Right lobe of liver (tissue), 6 donors: Measurements from ENCODE around the gene MAPK12. TPM values are rescaled to one million over a fixed set of nuclear protein-coding genes. Genes with fewer than 3 reads are reported as not detected.
A peak's percentile ranks its signal among the peaks of the same experiment; 100 is the strongest.

Experiments used
- ATAC-seq, 4 donors: fragments of 200-7000 bp; cut with Tn5 transposase; one replicate each; pipeline ENCODE4 v1.9.1; 2020; ENCODE audit warnings: mild to moderate bottlenecking in 4 of 4, moderate library complexity in 4 of 4
- DNase-seq, 3 donors: peaks; one replicate each; pipeline ENCODE4 v3.0.0-alpha.2; 2020
- H3K27ac ChIP-seq, 3 donors: fragments of 200-600 bp; one replicate each; pipeline ENCODE4 v1.8.0; 2022
- H3K27me3 ChIP-seq, 2 donors: fragments of 200-600 bp; one replicate each; pipeline ENCODE4 v1.8.0; 2022
- H3K36me3 ChIP-seq, 4 donors: fragments of 200-600 bp; sonication (generic) in 1 of 4; one replicate each; pipeline versions ENCODE4 v1.5.1 to v1.8.0; 2017 to 2022; ENCODE audit warnings: control low read depth in 1 of 4
- H3K4me1 ChIP-seq, 4 donors: fragments of 200-600 bp; sonication (generic) in 1 of 4; one replicate each; pipeline versions ENCODE4 v1.5.1 to v1.8.0; 2017 to 2022; ENCODE audit warnings: control low read depth in 1 of 4
- H3K4me3 ChIP-seq, 3 donors: fragments of 200-600 bp; one replicate each; pipeline ENCODE4 v1.8.0; 2022
- H3K9me3 ChIP-seq, 4 donors: fragments of 200-600 bp; sonication (generic) in 1 of 4; one replicate each; pipeline versions ENCODE4 v1.5.1 to v1.8.0; 2017 to 2022; ENCODE audit warnings: control low read depth in 1 of 4
- POLR2A ChIP-seq: fragments of 450-650 bp; IDR thresholded peaks from one replicate; pipeline ENCODE4 v1.6.1; 2017; ENCODE audit warnings: antibody characterized with exemption, mild to moderate bottlenecking
- WGBS: methylation state at CpG from one replicate; pipeline ENCODE4 v1.1.6; 2018; ENCODE audit warnings: low coverage, low lambda C conversion rate; ENCODE audit not compliant: insufficient coverage; ENCODE audit errors: missing lambda C conversion rate; 5-methylcytosine and 5-hydroxymethylcytosine counted together
- intact Hi-C, 2 donors: fragments of 100-400 bp; cut with DNase I; formaldehyde crosslinking; loops; one replicate each; pipeline versions ENCODE4 v1.11.2 to v1.14.1; 2022
- total RNA-seq, 6 experiments: library from RNA; depleted of rRNA in 2 of 6; stranded (reverse); fragments of >200 nt in 2 of 6; fragmentation: NEBNext Ultra II Directional in 3 of 6; extraction: Animal tissue kit (Norgen Biotek cat#: 25700) in 3 of 6; gene quantifications; one replicate each; pipeline versions ENCODE4 v1.1.0 to v1.2.4, GENCODE V29; 2016 to 2023
- TF ChIP-seq, protein P1 (sequence below), 4 donors: fragments of 200-600 bp in 3 of 4; fragments of 450-650 bp in 1 of 4; IDR thresholded peaks; one replicate each; pipeline versions ENCODE4 v1.5.1 to v1.8.0; 2016 to 2022; ENCODE audit warnings: antibody characterized with exemption in 4 of 4, mild to moderate bottlenecking in 2 of 4
- donor health status: DM: no; HTN: yes; CAD: no.
- donor health status: DM: no; HTN: no; CAD: no.
- donor health status: DM: no; HTN: no; CAD: no.
- donor health status: DM: no; HTN: yes; CAD: no.
- donor health status: DM: no; HTN: yes; CAD: no.

Gene MAPK12
- total RNA-seq, 6 experiments from 2014 or later: 2.1 to 7.6 (median 3.6) TPM

DNA sequence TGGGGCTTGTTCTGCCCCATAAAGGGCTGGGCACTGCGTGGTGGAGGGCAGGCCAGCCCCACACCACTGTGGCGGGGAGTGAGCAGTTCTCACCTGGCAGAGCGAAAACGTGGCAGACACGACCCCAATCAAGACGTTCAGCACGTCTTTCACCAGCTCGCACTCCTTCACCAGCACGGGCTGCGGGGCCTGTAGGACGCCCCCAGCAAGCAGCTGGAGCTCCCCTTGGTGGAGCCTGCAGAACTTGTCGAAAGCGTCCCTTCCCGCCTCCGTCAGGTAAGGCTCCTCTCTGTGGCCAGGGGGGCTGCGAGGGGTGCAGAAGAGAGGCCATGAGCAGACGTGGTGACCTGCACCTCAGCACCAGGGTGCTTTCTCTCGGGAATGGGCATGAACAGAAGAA is 28.3 kb downstream of the MAPK12 start:
- H3K36me3 ChIP-seq: peaks cover 0 to 18% (median 3%) of the 10 kb centered on the region in 4 donors
- peak in 1 of 3 donors; percentile 11 for DNase-seq
- WGBS: 87% methylated on average over 3 of the region's 18 CpGs

DNA sequence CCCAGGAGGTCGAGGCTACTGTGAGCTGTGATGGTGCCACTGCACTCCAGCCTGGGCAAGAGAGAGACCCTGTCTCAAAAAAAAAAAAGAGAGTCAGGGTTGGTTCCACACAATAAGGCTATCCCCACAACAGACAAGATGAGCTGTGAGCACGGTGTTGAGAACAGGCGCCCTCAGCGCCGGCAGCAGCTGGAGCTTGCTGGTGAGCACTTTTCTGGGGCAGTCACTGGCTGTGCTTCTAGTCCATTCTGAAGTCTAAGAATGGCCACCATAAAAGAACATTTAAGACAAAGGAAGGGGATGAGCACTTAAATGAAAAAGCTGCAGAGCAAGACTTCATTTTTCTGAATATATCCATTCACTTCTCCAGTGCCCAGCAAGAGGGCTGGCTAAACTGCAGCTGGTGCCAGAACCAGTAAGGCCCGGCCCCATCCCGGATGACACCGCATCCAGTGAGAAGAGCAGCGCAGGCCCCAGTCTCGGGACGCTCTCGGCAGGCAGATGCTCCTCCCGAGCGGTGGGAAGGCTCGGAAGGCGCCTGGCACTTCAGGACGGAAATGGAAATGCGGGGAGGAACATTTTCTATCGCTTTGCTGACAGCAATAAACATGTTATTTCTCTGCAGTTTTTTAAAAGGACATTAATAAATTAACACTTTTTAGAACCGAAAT is 28.9 kb downstream of the MAPK12 start:
- intact Hi-C loops: no loop called here
- no peak for DNase-seq
- H3K4me1 ChIP-seq: no peaks in the 10 kb centered on the region
- no peak overlapping the region for H3K4me3 ChIP-seq
- TF ChIP-seq, protein P1, sequence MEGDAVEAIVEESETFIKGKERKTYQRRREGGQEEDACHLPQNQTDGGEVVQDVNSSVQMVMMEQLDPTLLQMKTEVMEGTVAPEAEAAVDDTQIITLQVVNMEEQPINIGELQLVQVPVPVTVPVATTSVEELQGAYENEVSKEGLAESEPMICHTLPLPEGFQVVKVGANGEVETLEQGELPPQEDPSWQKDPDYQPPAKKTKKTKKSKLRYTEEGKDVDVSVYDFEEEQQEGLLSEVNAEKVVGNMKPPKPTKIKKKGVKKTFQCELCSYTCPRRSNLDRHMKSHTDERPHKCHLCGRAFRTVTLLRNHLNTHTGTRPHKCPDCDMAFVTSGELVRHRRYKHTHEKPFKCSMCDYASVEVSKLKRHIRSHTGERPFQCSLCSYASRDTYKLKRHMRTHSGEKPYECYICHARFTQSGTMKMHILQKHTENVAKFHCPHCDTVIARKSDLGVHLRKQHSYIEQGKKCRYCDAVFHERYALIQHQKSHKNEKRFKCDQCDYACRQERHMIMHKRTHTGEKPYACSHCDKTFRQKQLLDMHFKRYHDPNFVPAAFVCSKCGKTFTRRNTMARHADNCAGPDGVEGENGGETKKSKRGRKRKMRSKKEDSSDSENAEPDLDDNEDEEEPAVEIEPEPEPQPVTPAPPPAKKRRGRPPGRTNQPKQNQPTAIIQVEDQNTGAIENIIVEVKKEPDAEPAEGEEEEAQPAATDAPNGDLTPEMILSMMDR (IDR thresholded peaks at IDR 0.05): no peak
- no peak for TF ChIP-seq POLR2A
- no peak overlapping the region for H3K27ac ChIP-seq
- no peaks in the 10 kb centered on the region for H3K27me3 ChIP-seq
- no peak for ATAC-seq
- H3K36me3 ChIP-seq: peaks cover 0 to 18% (median 3%) of the 10 kb centered on the region in 4 donors
- 94% methylated on average over 15 of the region's 20 CpGs for WGBS
- no peaks in the 10 kb centered on the region for H3K9me3 ChIP-seq

More for the DNA sequence above, 28.3 kb downstream of the MAPK12 start:
- intact Hi-C loops: no loop called here
- no peaks in the 10 kb centered on the region for H3K9me3 ChIP-seq
- H3K4me3 ChIP-seq: no peak overlapping the region
- H3K4me1 ChIP-seq: no peaks in the 10 kb centered on the region
- ATAC-seq: no peak
- H3K27ac ChIP-seq: no peak overlapping the region
- TF ChIP-seq, protein P1 (IDR thresholded peaks at IDR 0.05): no peak
- H3K27me3 ChIP-seq: no peaks in the 10 kb centered on the region

DNA sequence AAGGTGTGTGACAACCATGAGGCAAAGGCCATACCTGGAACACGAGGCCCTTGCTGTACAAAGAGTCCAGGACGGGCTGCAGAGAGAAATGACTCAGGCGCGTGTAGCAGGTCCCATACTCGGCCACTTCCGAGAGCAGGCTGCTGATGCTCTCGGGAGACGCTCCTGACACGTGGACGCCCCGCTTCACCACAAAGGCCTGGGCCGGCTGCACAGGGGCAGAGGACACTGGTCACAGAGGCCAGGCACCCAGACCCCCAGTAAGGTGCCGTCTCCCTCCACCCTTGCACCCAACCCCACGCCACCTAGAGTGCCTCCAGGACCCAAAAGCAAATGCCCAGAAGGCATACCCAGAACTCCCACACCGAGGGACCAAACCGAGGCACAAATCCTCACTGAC is 32.1 kb downstream of the MAPK12 start:
- peaks cover 0 to 30% (median 3%) of the 10 kb centered on the region in 4 donors for H3K36me3 ChIP-seq
- 82% methylated on average over 2 of the region's 16 CpGs for WGBS
- intact Hi-C loops: no loop called here

DNA sequence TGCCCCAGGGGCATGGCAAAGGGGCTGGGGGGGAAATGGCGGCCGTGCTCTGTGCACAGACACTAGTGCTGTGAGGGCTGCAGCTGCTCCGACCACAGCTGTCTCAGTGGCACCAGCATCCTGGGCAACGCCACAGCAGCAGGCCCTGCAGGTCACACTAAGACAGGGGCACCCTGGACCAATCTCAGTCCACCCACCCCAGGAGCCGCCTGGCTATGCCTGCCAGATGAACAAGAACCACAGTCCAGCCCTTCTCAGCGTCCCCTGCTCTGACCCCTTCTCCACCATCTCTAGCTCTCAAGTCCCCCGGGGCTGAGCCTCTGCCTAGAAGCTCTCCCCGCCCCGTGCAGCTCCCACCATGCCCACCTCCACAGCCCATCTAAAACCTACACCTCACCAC is 33.1 kb downstream of the MAPK12 start:
- H3K36me3 ChIP-seq: peaks cover 0 to 38% (median 4%) of the 10 kb centered on the region in 4 donors
- intact Hi-C loops: no loop called here
- WGBS: 98% methylated on average over 5 of the region's 9 CpGs

More for the DNA sequence above, 32.1 kb downstream of the MAPK12 start:
- Histone ChIP-seq H3K4me1 (no peaks in the 10 kb centered on the region), H3K27ac (no peak overlapping the region), H3K27me3 (no peaks in the 10 kb centered on the region), H3K4me3 (no peak overlapping the region), H3K9me3 (no peaks in the 10 kb centered on the region)
- DNase-seq: peak in 1 of 3 donors; percentile 16
- no peak for ATAC-seq
- TF ChIP-seq, protein P1 (IDR thresholded peaks at IDR 0.05): no peak
- no peak for TF ChIP-seq POLR2A

More for the DNA sequence above, 33.1 kb downstream of the MAPK12 start:
- H3K4me1 ChIP-seq: no peaks in the 10 kb centered on the region
- ATAC-seq (no peak), DNase-seq (peak in 1 of 3 donors; percentile 12)
- no peaks in the 10 kb centered on the region for H3K27me3 ChIP-seq
- H3K9me3 ChIP-seq: no peaks in the 10 kb centered on the region
- H3K4me3 ChIP-seq: no peak overlapping the region
- H3K27ac ChIP-seq: no peak overlapping the region
- TF ChIP-seq POLR2A: no peak
- TF ChIP-seq, protein P1 (IDR thresholded peaks at IDR 0.05): no peak
